ENCODE results near the gene YEATS2. TPM values are rescaled to one million over a fixed set of nuclear protein-coding genes. Genes with fewer than 3 reads are reported as not detected.

Gene YEATS2
- total RNA-seq, 3 donors from 2014 or later: 15.6 to 19.3 (median 16.1) TPM

DNA sequence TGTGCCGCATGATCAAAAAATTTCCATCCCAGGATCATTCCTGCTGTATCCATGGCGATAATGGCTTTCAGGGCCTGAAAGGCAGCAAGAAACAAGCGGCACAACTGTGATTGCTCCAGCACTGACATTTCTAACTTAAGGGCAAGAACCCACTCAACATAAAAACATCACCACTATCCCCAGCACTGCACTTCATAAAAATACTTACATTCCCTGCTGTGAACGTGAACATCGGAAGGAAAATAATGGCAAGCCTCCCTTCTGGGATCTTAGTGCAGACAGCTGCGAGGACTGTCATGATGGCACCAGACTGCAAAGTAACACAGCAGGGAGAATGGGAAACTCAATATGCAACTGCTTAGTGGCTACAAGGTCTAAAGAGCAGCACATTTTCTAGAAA is 135.9 kb downstream of the YEATS2 start:
- Histone ChIP-seq H3K9me3 (no peaks in the 10 kb centered on the region), H3K36me3 (ENCODE audit: low read depth) (no peaks in the 10 kb centered on the region), H3K4me1 (ENCODE audit: low read depth) (no peaks in the 10 kb centered on the region), H3K4me3 (no peak overlapping the region)
- TF ChIP-seq, protein P1, sequence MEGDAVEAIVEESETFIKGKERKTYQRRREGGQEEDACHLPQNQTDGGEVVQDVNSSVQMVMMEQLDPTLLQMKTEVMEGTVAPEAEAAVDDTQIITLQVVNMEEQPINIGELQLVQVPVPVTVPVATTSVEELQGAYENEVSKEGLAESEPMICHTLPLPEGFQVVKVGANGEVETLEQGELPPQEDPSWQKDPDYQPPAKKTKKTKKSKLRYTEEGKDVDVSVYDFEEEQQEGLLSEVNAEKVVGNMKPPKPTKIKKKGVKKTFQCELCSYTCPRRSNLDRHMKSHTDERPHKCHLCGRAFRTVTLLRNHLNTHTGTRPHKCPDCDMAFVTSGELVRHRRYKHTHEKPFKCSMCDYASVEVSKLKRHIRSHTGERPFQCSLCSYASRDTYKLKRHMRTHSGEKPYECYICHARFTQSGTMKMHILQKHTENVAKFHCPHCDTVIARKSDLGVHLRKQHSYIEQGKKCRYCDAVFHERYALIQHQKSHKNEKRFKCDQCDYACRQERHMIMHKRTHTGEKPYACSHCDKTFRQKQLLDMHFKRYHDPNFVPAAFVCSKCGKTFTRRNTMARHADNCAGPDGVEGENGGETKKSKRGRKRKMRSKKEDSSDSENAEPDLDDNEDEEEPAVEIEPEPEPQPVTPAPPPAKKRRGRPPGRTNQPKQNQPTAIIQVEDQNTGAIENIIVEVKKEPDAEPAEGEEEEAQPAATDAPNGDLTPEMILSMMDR (IDR thresholded peaks at IDR 0.05): no peak
- no peak for ATAC-seq
- intact Hi-C loops (cut with DNase I, micrococcal nuclease): no loop called here
- no peak for DNase-seq

DNA sequence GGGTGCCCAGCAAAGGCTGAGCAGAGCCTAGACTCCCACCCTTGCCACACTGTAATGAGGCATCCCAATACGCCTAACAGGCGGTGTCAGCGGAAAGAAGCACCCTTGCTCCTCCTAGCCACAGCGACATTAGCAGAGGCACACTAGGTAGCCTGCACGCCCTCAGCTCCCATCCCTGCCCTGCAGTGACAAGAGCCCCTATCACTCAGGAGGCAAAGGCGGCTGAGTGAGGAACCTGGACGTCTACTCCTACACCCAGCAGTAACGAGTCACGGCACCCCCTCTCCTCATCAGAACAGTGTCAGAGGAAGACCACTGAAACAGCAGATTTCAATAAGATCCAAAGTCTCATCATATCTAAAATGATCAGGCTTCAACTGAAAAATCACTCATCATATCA is 139.8 kb downstream of the YEATS2 start:
- no peaks in the 10 kb centered on the region for H3K36me3 ChIP-seq (ENCODE audit: low read depth)
- intact Hi-C loops (cut with DNase I, micrococcal nuclease): no loop called here
- no peaks in the 10 kb centered on the region for H3K4me1 ChIP-seq (ENCODE audit: low read depth)
- ATAC-seq (no peak), DNase-seq (no peak)
- TF ChIP-seq, protein P1 (IDR thresholded peaks at IDR 0.05): no peak
- no peaks in the 10 kb centered on the region for H3K9me3 ChIP-seq
- no peak overlapping the region for H3K4me3 ChIP-seq

GRCh38 chr3:183837894-183838293 is 140.3 kb downstream of the YEATS2 start:
- no peak for DNase-seq
- TF ChIP-seq, protein P1 (IDR thresholded peaks at IDR 0.05): no peak
- ATAC-seq: no peak
- Histone ChIP-seq H3K4me1 (ENCODE audit: low read depth) (no peaks in the 10 kb centered on the region), H3K4me3 (no peak overlapping the region), H3K9me3 (no peaks in the 10 kb centered on the region), H3K36me3 (ENCODE audit: low read depth) (no peaks in the 10 kb centered on the region)
- intact Hi-C loops (cut with DNase I, micrococcal nuclease): no loop called here

DNA sequence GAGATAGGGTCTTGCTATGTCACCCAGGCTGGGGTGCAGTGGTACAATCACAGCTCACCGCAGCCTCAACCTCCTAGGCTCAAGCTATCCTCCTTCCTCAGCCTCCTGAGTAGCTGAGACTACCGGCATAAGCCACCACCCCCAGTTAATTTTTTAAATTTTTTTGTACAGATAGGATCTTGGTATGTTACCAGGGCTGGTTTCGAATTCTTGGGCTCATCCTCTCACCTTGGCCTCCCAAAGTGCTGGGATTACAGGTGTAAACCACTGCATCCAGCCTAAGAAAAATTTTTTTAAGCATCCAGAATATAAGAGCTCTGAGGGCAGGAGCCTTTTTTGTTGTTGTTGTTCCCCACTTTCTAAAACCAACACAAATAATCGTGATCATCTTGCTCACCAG is 142.2 kb downstream of the YEATS2 start:
- TF ChIP-seq, protein P1 (IDR thresholded peaks at IDR 0.05): no peak
- no peaks in the 10 kb centered on the region for H3K4me1 ChIP-seq (ENCODE audit: low read depth)
- ATAC-seq (no peak), DNase-seq (no peak)
- intact Hi-C loops (cut with DNase I, micrococcal nuclease): no loop called here
- H3K4me3 ChIP-seq: no peak overlapping the region
- peaks cover 9% of the 10 kb centered on the region for H3K36me3 ChIP-seq (ENCODE audit: low read depth)
- H3K9me3 ChIP-seq: no peaks in the 10 kb centered on the region

DNA sequence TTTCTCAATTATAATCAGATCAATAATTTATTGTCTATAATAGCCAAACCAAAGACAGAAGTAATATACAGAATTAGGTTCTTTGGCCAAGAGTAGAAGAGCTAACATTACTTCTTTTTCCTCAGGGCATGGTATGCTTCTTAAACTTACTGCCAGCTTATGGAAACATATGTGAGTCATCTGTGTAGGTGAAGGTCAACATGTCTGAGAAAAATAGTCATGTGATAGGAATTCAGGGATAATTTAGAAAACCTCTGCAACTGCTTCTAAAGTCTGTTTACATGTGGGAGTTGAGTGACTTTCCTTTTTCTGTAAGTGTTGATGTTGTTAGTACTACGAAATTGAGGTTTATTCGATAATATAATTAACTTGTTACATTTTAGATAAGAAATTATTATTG is 147.0 kb downstream of the YEATS2 start:
- H3K4me1 ChIP-seq (ENCODE audit: low read depth): no peaks in the 10 kb centered on the region
- ATAC-seq (no peak), DNase-seq (no peak)
- no peak overlapping the region for H3K4me3 ChIP-seq
- H3K9me3 ChIP-seq: no peaks in the 10 kb centered on the region
- TF ChIP-seq, protein P1 (IDR thresholded peaks at IDR 0.05): no peak
- intact Hi-C loops (cut with DNase I, micrococcal nuclease): no loop called here
- peaks cover 9% of the 10 kb centered on the region for H3K36me3 ChIP-seq (ENCODE audit: low read depth)

- H3K36me3 ChIP-seq (ENCODE audit: low read depth): peaks cover 9% of the 10 kb centered on the region
- ATAC-seq: no peak
Observed at GRCh38 chr3:183845090-183845489, 147.5 kb downstream of the YEATS2 start.

More at GRCh38 chr3:183845090-183845489, 147.5 kb downstream of the YEATS2 start:
- H3K4me1 ChIP-seq (ENCODE audit: low read depth): no peaks in the 10 kb centered on the region
- no peaks in the 10 kb centered on the region for H3K9me3 ChIP-seq
- no peak overlapping the region for H3K4me3 ChIP-seq
- intact Hi-C loops (cut with DNase I, micrococcal nuclease): no loop called here
- TF ChIP-seq, protein P1 (IDR thresholded peaks at IDR 0.05): no peak
- no peak for DNase-seq
